NCI-H1105 (cell line): ENCODE data around the gene LTB4R.
A peak's percentile ranks its signal among the peaks of the same experiment; 100 is the strongest.

Experiments used
- DNase-seq: peaks from one replicate; lab custom pipeline; 2025; lab: John Stamatoyannopoulos, UW

The LTB4R gene

DNA sequence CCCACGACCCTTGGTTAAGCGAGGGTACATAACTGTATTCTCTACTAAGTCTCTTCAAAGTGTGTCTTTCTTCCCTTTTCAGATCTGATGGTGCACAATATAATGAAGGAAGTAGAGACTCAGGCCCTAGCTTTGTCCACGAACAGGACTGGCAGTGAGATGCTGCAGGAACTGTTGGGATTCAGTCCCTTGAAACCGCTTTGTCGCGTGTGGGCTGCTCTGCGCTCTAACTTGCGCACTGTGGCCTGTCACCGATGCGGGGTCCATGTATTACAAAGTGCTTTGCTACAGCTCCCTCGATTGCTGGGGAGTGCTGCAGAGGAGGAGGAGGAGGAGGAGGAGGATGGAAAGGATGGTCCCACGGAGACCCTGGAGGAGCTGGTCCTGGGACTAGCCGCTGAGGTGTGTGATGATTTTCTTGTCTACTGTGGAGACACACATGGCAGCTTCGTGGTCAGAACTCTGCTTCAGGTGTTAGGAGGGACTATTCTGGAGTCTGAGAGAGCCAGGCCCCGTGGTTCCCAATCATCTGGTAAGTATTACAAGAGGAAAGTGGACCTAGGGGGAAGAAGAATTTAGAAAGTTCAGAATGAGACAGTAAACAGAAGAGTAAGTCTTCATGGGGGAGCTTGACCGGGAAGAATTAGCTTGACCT lies 10.8 kb upstream of the LTB4R start:
- no peak for DNase-seq

GRCh38 chr14:24304019-24304387 lies 7.3 kb upstream of the LTB4R start:
- DNase-seq = no peak

DNA sequence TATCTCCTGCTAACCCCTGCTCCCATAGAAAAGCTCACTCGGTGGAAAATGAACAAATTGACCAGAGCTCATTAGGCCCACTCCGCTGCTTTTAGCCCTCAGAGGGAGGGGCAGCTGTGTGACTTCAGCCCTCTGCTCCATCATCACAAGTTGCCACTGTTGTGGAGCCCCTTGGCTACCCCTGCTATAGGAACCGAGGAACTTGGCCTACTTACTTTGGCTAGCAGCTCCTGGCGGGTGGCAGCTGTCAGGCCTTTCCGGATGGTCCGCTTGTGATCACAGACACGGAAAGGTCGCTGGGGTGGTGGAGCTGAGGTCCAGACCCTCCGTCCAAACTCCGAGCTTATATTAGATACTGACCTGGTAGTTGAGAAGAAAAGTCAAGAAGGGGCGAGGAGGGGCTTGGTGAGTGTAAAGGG lies 4.1 kb upstream of the LTB4R start:
- no peak for DNase-seq

DNA sequence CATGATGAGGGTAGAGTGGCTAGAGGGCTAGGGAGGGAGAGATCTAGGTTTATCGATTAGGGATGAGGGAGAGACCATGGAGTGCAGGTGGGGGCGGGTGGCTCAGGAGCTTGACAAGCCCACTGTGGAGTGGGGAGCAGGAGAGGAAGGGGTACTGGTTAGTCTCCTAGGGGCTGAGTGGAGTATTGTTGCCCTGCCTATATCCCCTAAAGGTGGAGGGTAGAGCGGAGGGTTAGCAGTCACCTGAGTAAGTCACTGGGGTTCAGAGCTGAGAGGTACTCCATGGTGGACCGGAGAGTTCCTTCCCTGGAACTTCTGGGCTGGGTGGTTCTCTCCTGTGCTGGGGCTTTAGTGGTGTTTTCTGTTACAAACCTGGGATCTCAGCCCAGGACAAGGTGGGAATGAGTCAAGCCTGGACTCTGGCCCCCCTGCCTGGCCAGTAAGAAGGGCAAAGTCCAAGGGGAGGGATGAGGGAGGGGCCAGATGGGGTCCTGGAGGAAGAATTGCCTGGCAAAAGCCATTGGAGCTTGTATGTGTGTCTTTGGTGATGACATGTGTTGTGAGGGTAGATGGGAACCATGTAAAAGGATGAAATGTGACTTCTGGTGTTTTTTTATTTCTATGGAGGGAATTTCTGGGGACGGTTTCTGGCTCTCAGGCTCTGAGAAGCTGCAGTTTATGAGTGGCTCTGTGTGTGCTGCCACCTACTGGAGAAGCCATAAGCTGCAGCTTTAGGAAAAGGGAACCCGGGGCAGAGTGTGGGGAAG lies 3.5 kb upstream of the LTB4R start, which contains the start of gene CIDEB:
Gene CIDEB, minus strand, starts transcription at position 403 of the 767 bp plus-strand sequence. Its CDS starts 119 bp downstream, at position 284.
- DNase-seq = no peak

DNA sequence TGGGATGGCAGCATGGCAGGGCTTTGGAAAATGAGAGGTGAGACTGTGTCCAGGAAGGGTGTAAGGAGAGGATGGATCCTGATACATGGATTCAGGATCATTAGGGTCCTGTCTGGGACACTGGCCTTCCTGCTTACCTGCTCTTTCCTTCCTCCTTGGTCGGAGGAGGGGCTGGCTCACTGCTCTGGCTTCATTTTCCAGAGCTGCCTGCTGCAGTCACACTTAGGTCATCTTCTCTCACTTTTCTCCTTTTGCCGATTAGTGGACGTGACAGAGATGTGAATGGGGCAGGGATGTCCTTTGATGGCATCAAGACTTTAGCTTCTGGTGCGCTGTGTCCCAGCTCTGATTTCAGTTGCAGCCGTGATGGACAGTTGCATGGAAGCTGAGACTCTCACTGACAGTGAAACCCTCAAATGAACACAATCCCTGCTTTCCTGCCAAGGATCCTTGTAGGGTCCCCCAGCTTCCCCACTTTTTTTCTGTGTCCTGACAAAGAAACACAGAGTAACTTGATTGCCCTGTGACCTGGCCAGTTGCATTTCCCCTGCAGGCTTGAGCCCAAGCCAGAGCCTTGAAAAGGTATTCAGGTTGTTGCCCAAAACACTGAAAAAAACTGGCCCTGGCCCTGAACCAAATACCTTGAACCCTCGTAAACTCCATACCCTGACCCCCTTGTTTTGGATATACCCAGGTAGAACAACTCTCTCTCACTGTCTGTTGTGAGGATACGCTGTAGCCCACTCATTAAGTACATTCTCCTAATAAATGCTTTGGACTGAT lies 2.8 kb upstream of the LTB4R start:
- no peak for DNase-seq

GRCh38 chr14:24309538-24310264 lies 1.6 kb upstream of the LTB4R start, which contains the start of gene LTB4R2:
Gene LTB4R2 (plus strand): TSS chr14:24310140. CDS start chr14:24310665, 525 bp downstream.
- DNase-seq = no peak

- no peak for DNase-seq
Measured at GRCh38 chr14:24310265-24310645, 1.0 kb upstream of the LTB4R start.

GRCh38 chr14:24311837-24312615 lies 724 bp downstream of the LTB4R start:
- no peak for DNase-seq

DNA sequence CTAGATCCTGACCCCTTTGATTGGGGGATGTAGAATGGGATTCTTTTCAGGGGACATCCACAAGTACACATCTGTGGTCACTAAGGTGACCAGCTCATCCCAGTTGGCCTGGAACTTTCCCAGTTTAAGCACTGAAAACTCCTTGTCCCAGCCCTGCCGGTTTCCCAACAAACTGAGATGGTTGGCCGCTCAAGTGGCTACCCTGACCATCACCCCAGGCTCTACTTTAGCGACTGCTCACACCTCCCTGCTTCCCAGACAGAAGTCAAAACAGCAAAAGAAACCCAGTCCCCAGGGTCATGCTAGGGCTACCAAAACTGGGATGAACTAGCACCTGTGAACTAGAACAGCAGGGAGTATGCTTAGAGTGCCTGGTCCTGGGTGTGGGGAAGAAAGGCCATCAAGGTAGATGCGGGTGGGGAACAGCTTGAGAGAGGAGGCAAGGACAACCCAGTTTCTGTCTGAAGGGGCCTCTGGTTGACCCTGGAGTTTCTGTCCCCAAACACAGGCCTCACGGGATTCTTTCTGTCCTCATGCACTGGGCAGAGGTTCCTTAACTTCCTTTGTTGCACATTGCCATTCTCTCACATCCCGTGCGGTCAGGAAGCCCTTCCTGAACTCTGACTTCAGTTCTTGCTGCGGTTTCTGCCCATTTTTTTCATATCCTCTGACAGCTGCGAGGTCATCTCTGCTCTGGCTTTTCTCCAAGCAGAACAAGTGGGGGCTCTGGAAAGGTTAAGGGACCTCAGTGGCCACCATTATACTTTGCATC lies 1.6 kb downstream of the LTB4R start:
- no peak for DNase-seq

DNA sequence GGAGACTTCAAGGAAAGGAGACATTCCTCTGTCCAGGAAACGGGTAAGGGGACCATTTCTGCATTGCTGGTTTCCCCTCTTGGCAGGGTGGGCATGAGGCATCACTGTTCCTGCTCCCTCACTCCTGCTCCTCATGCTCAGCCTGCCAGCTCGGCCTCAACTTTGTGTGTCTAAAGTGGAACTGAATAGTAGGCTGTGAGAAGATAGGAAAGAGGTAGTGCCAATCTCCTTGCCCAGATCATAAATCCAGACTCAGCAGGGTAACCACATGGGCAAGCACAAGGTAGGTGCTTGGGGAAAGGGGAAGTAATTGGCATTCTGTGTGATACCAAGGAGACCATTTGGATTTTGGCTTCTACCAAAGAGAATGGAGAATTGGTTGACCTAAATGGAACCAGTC lies 2.6 kb downstream of the LTB4R start:
- no peak for DNase-seq

DNA sequence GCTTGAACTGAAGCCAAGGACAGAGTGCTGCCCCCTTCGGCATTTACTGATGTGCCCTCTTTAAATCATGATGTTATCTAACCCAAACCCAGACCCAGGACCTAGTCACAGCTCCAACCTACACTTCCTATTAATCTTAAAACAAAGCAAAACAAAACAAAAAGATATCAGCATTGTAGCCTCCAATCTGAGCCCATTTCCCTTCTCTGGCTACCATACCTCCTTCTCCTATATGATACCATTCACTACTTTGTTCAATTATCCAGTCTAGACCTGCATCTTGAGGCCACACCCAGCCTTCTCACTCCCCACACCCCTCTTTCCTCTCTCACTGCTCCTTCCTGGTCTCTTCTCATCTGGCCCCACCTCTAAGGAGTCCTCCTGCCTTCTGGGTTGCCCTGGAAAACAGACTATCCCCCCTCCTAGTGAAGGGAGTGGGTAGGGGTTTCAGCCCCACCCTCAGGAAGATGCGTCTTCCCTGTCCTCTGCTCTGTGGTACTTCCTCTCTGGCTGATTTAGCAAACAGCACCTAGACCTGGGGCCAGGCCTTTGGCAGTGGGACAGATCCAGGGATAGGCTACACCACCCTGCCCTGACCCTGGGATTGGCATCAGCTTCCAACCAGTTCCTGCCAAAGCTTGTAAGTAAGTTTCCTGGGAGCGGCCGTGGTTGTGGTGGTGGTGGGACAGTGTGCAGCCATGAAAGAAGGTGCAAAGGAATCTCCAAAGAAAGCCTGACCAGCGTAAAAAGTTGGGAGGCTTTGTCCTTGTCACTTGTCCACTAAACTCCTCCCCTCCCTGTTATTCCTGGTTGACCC lies 3.3 kb downstream of the LTB4R start:
- DNase-seq = no peak

DNA sequence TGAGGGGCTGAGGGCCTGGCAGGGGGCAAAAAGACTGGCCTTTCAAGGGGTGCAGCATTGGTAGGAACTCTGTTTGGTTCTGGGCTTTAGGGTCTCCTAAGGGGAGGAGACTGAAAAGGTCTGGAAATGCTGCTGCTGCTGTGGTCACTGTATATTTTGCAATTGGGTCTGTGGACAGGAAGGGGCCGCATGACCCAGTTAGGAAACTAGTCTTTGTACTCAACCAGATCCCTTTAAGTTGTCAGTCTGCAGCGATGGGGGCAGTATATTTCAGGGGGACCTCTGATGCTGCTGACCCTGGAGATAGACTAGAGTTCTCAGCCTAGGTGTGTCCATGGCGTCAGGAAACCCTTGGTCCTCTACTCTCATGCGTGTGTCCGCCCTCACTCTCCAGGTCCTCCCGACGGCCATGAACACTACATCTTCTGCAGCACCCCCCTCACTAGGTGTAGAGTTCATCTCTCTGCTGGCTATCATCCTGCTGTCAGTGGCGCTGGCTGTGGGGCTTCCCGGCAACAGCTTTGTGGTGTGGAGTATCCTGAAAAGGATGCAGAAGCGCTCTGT lies 4.0 kb downstream of the LTB4R start:
- no peak for DNase-seq

DNA sequence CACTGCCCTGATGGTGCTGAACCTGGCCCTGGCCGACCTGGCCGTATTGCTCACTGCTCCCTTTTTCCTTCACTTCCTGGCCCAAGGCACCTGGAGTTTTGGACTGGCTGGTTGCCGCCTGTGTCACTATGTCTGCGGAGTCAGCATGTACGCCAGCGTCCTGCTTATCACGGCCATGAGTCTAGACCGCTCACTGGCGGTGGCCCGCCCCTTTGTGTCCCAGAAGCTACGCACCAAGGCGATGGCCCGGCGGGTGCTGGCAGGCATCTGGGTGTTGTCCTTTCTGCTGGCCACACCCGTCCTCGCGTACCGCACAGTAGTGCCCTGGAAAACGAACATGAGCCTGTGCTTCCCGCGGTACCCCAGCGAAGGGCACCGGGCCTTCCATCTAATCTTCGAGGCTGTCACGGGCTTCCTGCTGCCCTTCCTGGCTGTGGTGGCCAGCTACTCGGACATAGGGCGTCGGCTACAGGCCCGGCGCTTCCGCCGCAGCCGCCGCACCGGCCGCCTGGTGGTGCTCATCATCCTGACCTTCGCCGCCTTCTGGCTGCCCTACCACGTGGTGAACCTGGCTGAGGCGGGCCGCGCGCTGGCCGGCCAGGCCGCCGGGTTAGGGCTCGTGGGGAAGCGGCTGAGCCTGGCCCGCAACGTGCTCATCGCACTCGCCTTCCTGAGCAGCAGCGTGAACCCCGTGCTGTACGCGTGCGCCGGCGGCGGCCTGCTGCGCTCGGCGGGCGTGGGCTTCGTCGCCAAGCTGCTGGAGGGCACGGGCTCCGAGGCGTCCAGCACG lies 4.7 kb downstream of the LTB4R start:
- DNase-seq = peak; percentile 52

- peak; percentile 43 for DNase-seq
Measured at GRCh38 chr14:24316597-24316950, 5.3 kb downstream of the LTB4R start.

- no peak for DNase-seq
Measured at GRCh38 chr14:24317141-24317928, 6.0 kb downstream of the LTB4R start.

- no peak for DNase-seq
Measured at GRCh38 chr14:24321212-24321975, 10.1 kb downstream of the LTB4R start.

- no peak for DNase-seq
Measured at GRCh38 chr14:24322672-24323071, 11.4 kb downstream of the LTB4R start.
